ENCODE results near the gene ZNF763. TPM values are rescaled to one million over a fixed set of nuclear protein-coding genes. Genes with fewer than 3 reads are reported as not detected.
A peak's percentile ranks its signal among the peaks of the same experiment; 100 is the strongest.

ZNF763 gene
- total and polyA plus RNA-seq, 2 experiments from 2014 or later: 1.4 to 1.8 TPM

- Histone ChIP-seq H2AFZ (peak overlapping the region; percentile 94), H3K9me3 (ENCODE audit: low read depth) (no peaks in the 10 kb centered on the region), H3K4me2 (ENCODE audit: unreplicated experiment) (peak overlapping the region; percentile 85), H3K4me1 (ENCODE audit: insufficient read depth) (peaks cover 7% of the 10 kb centered on the region; the same call in 1 of the 2 replicates), H3K4me3 (peak overlapping the region; percentile 94), H3F3A (ENCODE audit: insufficient read depth) (peaks cover 6% of the 10 kb centered on the region), H3K36me3 (ENCODE audit: low read depth) (no peaks in the 10 kb centered on the region), H4K20me1 (ENCODE audit: insufficient read depth) (no peaks in the 10 kb centered on the region), H3K79me2 (ENCODE audit: insufficient read depth) (no peaks in the 10 kb centered on the region), H3K27ac (peak overlapping the region; percentile 86), H3K27me3 (replicated peaks; ENCODE audit: insufficient read depth) (no peaks in the 10 kb centered on the region), H3K9me2 (ENCODE audit: insufficient read depth) (no peaks in the 10 kb centered on the region), H3K9ac (peak overlapping the region; percentile 94; the same call in 1 of the 2 replicates)
- in situ Hi-C loops (cut with MboI): no loop called here
- WGBS, 2 experiments (ENCODE audit: low coverage in 1 of 2, low lambda C conversion rate in 2 of 2, missing lambda C conversion rate in 2 of 2): 4 to 7% methylated on average over 8 of the region's 8 CpGs
- no peak for TF ChIP-seq EZH2 (IDR thresholded peaks at IDR 0.05; ENCODE audit: insufficient read depth, poor library complexity, severe bottlenecking)
- no peak for TF ChIP-seq EZH2phosphoT487 (IDR thresholded peaks at IDR 0.05; ENCODE audit: insufficient read depth, low read depth)
- peak; percentile 68 for DNase-seq
Observed at GRCh38 chr19:11964496-11964857, 363 bp upstream of the ZNF763 start.

DNA sequence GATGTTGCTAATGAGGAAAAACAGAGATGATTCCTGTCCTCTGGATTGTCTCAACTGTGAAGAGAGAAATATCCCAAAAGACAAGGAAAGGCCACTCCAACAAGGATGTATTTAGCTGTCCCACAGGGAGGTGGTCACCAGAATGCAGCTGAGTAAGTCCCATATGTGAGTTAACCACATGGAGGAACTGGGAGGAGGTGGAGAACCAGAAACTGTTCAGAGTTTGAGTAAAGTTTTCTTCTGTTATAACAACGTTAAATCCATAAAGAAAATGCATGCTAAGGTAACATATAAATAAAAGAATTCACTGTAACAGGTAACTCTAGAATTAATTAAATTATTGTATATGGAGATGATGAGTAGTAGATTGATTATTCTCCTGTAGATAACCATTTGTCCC, 5.3 kb downstream of the ZNF763 start:
- H2AFZ ChIP-seq: no peak overlapping the region
- no peaks in the 10 kb centered on the region for H3K36me3 ChIP-seq (ENCODE audit: low read depth)
- no peak for TF ChIP-seq EZH2 (IDR thresholded peaks at IDR 0.05; ENCODE audit: insufficient read depth, poor library complexity, severe bottlenecking)
- TF ChIP-seq EZH2phosphoT487 (IDR thresholded peaks at IDR 0.05; ENCODE audit: insufficient read depth, low read depth): no peak
- H3K27ac ChIP-seq: no peak overlapping the region
- H3F3A ChIP-seq (ENCODE audit: insufficient read depth): no peaks in the 10 kb centered on the region
- DNase-seq: no peak
- H4K20me1 ChIP-seq (ENCODE audit: insufficient read depth): no peaks in the 10 kb centered on the region
- no peak overlapping the region for H3K4me2 ChIP-seq (ENCODE audit: unreplicated experiment)
- no peak overlapping the region for H3K9ac ChIP-seq
- 29 to 30% methylated on average over 1 of the region's 1 CpG for WGBS, 2 experiments (ENCODE audit: low coverage in 1 of 2, low lambda C conversion rate in 2 of 2, missing lambda C conversion rate in 2 of 2)
- H3K79me2 ChIP-seq (ENCODE audit: insufficient read depth): no peaks in the 10 kb centered on the region
- no peaks in the 10 kb centered on the region for H3K27me3 ChIP-seq (replicated peaks; ENCODE audit: insufficient read depth)
- in situ Hi-C loops (cut with MboI): no loop called here
- no peaks in the 10 kb centered on the region for H3K9me2 ChIP-seq (ENCODE audit: insufficient read depth)
- no peak overlapping the region for H3K4me3 ChIP-seq
- H3K4me1 ChIP-seq (ENCODE audit: insufficient read depth): no peaks in the 10 kb centered on the region
- H3K9me3 ChIP-seq (ENCODE audit: low read depth): no peaks in the 10 kb centered on the region

DNA sequence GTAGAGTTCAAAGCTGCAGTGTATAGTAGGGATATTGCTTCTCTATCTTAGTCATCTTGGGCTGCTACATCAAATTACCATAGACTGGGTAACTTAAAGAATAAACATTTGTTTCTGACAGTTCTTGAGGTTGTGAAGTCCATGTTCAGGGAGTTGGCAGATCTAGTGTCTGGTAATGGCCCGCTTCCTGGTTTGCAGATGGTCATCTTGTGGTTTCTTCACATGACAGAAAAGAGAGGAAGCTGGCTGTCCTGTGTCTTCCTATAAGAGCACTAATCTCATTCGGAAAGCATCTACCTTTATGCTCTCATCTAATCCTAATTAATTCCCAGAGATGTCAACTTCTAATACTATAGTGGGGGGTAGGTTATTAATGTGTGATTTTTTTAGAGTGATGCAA, 6.2 kb downstream of the ZNF763 start:
- Histone ChIP-seq H4K20me1 (ENCODE audit: insufficient read depth) (no peaks in the 10 kb centered on the region), H3K27ac (no peak overlapping the region), H3K9me2 (ENCODE audit: insufficient read depth) (no peaks in the 10 kb centered on the region), H3F3A (ENCODE audit: insufficient read depth) (no peaks in the 10 kb centered on the region), H3K27me3 (replicated peaks; ENCODE audit: insufficient read depth) (no peaks in the 10 kb centered on the region), H2AFZ (no peak overlapping the region), H3K4me1 (ENCODE audit: insufficient read depth) (no peaks in the 10 kb centered on the region), H3K9ac (no peak overlapping the region), H3K9me3 (ENCODE audit: low read depth) (no peaks in the 10 kb centered on the region), H3K79me2 (ENCODE audit: insufficient read depth) (no peaks in the 10 kb centered on the region), H3K4me3 (no peak overlapping the region), H3K36me3 (ENCODE audit: low read depth) (no peaks in the 10 kb centered on the region), H3K4me2 (ENCODE audit: unreplicated experiment) (no peak overlapping the region)
- TF ChIP-seq EZH2 (IDR thresholded peaks at IDR 0.05; ENCODE audit: insufficient read depth, poor library complexity, severe bottlenecking) (no peak), EZH2phosphoT487 (IDR thresholded peaks at IDR 0.05; ENCODE audit: insufficient read depth, low read depth) (no peak)
- WGBS, 2 experiments (ENCODE audit: low coverage in 1 of 2, low lambda C conversion rate in 2 of 2, missing lambda C conversion rate in 2 of 2): 64 to 71% methylated on average over 2 of the region's 2 CpGs
- no peak for DNase-seq
- in situ Hi-C loops (cut with MboI): no loop called here

DNA sequence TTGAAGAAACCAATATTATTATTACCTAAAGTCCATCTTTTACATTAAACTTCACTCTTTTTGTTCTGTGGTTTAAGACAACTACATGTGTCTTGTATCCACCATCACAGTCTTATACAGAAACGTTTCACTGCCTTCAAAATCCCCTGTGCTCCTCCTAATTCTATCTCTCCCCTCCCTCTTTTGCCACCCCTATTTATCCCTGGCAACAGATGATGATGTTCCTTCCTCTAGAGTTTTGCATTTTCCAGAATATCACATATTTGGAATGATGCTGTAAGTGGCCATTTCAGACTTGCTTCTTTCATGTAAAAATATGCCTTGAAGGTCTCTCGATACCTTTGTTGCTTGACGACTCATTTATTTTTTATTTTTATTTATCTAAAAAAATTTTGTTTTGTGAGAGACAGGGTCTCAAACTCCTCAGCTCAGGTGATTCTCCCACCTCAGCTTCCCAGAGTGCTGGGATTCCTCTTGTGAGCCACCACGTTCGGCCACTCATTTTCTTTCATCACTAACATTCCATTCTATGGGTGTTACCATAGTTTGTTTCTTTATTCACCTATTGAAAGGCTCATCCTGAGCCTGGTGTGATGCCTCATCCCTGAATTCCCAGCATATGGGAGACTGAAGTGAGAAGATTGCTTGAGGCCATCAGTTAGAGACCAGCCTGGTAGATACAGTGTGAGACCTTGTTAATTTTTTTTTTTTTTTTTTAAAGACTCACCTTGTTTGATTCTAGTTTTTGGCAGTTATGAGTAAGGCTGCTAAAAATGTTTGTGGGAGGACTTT, 8.4 kb downstream of the ZNF763 start:
- Histone ChIP-seq H2AFZ (no peak overlapping the region), H4K20me1 (ENCODE audit: insufficient read depth) (no peaks in the 10 kb centered on the region), H3K4me2 (ENCODE audit: unreplicated experiment) (no peak overlapping the region), H3K4me3 (no peak overlapping the region), H3F3A (ENCODE audit: insufficient read depth) (no peaks in the 10 kb centered on the region), H3K79me2 (ENCODE audit: insufficient read depth) (no peaks in the 10 kb centered on the region), H3K9me3 (ENCODE audit: low read depth) (peaks cover 5% of the 10 kb centered on the region), H3K4me1 (ENCODE audit: insufficient read depth) (no peaks in the 10 kb centered on the region), H3K9ac (no peak overlapping the region), H3K9me2 (ENCODE audit: insufficient read depth) (no peaks in the 10 kb centered on the region), H3K36me3 (ENCODE audit: low read depth) (peaks cover 9% of the 10 kb centered on the region; the same call in 1 of the 2 replicates), H3K27ac (no peak overlapping the region), H3K27me3 (replicated peaks; ENCODE audit: insufficient read depth) (no peaks in the 10 kb centered on the region)
- no peak for DNase-seq
- WGBS, 2 experiments (ENCODE audit: low coverage in 1 of 2, low lambda C conversion rate in 2 of 2, missing lambda C conversion rate in 2 of 2): 60 to 62% methylated on average over 5 of the region's 5 CpGs
- in situ Hi-C loops (cut with MboI): no loop called here
- TF ChIP-seq EZH2 (IDR thresholded peaks at IDR 0.05; ENCODE audit: insufficient read depth, poor library complexity, severe bottlenecking) (no peak), EZH2phosphoT487 (IDR thresholded peaks at IDR 0.05; ENCODE audit: insufficient read depth, low read depth) (no peak)
